ENCODE measurements around the gene CHMP4A. TPM values are rescaled to one million over a fixed set of nuclear protein-coding genes. Genes with fewer than 3 reads are reported as not detected.

CHMP4A gene
- total RNA-seq, 4 donors from 2014 or later: 51.8 to 82.7 (median 64.7) TPM

DNA sequence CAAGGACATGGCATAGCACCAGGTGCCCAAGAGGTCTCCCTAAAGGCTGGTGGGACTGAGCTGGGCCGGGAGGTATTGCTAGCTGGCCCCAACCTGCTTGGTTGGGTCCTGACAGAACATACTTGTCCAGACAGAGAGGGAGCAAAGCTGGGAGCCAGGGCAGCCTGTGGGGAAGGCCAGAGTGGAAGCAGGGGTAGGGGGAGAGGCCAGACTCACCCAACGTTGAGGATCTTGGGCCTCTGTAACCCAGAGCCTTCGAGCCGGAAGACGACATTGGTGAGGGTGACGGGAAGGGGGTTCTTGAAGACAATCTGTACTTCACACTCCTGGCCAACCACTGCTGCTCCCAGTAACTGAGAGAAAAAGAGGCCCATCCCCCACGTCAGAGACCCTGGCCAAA, 40.6 kb upstream of the CHMP4A start:
- TF ChIP-seq, protein P1, sequence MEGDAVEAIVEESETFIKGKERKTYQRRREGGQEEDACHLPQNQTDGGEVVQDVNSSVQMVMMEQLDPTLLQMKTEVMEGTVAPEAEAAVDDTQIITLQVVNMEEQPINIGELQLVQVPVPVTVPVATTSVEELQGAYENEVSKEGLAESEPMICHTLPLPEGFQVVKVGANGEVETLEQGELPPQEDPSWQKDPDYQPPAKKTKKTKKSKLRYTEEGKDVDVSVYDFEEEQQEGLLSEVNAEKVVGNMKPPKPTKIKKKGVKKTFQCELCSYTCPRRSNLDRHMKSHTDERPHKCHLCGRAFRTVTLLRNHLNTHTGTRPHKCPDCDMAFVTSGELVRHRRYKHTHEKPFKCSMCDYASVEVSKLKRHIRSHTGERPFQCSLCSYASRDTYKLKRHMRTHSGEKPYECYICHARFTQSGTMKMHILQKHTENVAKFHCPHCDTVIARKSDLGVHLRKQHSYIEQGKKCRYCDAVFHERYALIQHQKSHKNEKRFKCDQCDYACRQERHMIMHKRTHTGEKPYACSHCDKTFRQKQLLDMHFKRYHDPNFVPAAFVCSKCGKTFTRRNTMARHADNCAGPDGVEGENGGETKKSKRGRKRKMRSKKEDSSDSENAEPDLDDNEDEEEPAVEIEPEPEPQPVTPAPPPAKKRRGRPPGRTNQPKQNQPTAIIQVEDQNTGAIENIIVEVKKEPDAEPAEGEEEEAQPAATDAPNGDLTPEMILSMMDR (IDR thresholded peaks at IDR 0.05): no peak
- no peak for DNase-seq (ENCODE audit: low spot score)
- ATAC-seq (ENCODE audit: low FRiP score): no peak

DNA sequence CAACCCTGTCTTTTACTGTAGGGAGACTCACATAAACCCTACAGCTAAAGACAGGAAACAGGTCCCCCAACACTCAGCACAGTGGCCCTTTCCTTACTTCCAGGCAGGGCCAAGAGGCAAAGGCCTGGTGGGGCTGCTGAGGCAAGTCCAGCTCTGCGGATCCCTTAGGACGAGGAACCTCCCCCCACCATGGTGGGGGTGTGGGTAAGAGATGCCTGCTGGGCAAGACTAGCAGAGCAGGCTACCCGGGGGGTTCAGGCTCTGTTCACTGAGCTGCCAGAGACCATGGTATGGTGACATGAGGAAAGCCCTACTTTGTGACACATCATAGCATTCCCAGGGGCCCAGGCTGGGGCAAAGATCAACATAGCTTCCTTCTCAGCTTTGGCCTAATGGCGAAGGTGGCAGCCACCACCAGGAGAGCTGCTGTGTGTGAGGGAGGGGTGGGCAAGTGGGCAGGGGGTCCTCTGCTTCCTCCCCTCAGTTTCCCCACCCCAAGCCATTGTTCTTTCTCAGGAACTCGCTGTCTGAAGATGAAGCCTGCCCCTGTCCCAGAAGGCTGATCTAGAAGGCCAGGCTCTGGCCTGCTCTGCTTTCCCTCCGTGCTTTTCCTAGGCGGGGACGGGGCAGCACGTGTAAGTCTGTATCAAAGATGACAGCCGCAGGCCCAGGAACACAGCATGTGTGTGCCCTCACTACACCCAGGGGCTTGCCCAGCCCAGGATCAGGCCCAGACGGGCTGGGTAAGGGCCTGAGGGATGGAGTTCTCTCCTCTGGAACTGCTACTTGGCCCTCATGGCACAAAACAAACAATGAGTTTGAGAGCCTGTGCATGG, 39.2 kb upstream of the CHMP4A start:
- TF ChIP-seq, protein P1 (IDR thresholded peaks at IDR 0.05): no peak
- ATAC-seq (ENCODE audit: low FRiP score): no peak
- no peak for DNase-seq (ENCODE audit: low spot score)

- DNase-seq (ENCODE audit: low spot score) (no peak), ATAC-seq (ENCODE audit: low FRiP score) (no peak)
- TF ChIP-seq, protein P1 (IDR thresholded peaks at IDR 0.05): no peak
Measured at GRCh38 chr14:24251880-24252288, 38.6 kb upstream of the CHMP4A start.

DNA sequence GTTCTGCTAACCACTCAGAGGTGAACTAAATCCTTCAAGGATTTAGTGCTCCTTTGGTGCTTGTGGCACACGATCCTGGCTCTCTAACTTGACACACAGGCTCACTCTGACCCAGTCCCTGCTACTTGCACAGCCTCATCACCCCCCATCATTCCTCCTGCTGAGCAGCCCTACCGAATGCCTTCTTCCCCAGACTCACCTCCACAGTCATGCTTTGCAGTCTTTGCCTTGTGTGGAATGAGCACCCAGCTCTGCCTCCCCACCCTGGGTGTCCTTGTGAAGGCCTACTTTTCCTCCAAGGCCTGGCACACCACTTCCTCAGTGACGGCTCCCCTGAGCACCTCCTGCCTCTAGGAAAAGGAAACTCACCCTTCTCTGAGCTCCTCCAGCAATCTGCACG, 37.1 kb upstream of the CHMP4A start:
- TF ChIP-seq, protein P1 (IDR thresholded peaks at IDR 0.05): no peak
- DNase-seq (ENCODE audit: low spot score) (no peak), ATAC-seq (ENCODE audit: low FRiP score) (no peak)

GRCh38 chr14:24249230-24250021, 36.1 kb upstream of the CHMP4A start:
- no peak for ATAC-seq (ENCODE audit: low FRiP score)
- TF ChIP-seq, protein P1 (IDR thresholded peaks at IDR 0.05): no peak
- no peak for DNase-seq (ENCODE audit: low spot score)

GRCh38 chr14:24247422-24247821, 34.1 kb upstream of the CHMP4A start:
- DNase-seq (ENCODE audit: low spot score) (no peak), ATAC-seq (ENCODE audit: low FRiP score) (no peak)
- TF ChIP-seq, protein P1 (IDR thresholded peaks at IDR 0.05): no peak
